Thyroid gland (tissue), 4 donors: Measurements from ENCODE around the gene NDUFA12.

ENCODE experiments used
- CTCF ChIP-seq, 6 experiments: fragments of 200-600 bp in 3 of 6; fragments of 450-650 bp in 3 of 6; sonication (generic) in 3 of 6; IDR thresholded peaks; one replicate each; pipeline ENCODE4 v1.5.1; 2016 to 2019; ENCODE audit warnings: antibody characterized with exemption in 6 of 6, mild to moderate bottlenecking in 2 of 6, inconsistent platforms in 1 of 6, moderate library complexity in 1 of 6
- POLR2A ChIP-seq, 2 donors: fragments of 450-650 bp; IDR thresholded peaks; one replicate each; pipeline ENCODE4 v1.6.1; 2017; ENCODE audit warnings: antibody characterized with exemption in 2 of 2, mild to moderate bottlenecking in 2 of 2, moderate library complexity in 1 of 2

- no peak for TF ChIP-seq CTCF (IDR thresholded peaks at IDR 0.05)
- TF ChIP-seq POLR2A (IDR thresholded peaks at IDR 0.05): no peak
Measured at GRCh38 chr12:94970560-94970959, 32.9 kb downstream of the NDUFA12 start.
